Mesenchymal stem cell (in vitro differentiated cells and primary cell): ENCODE measurements around the gene GAP43.

ENCODE experiments used
- DNase-seq: peaks from one replicate; pipeline ENCODE4 v3.0.0-alpha.2; 2013
- H2AFZ ChIP-seq: one replicate; pipeline ENCODE4 v1.6.1; 2013; ENCODE audit warnings: low read depth, mild to moderate bottlenecking, control low read depth, inconsistent platforms, low read length, moderate library complexity
- H2AK5ac ChIP-seq: 2 replicates; pipeline ENCODE4 v1.6.1; 2013; ENCODE audit warnings: low read length, moderate library complexity, mild to moderate bottlenecking, inconsistent platforms; ENCODE audit not compliant: severe bottlenecking
- H2BK120ac ChIP-seq: one replicate; pipeline ENCODE4 v1.6.1; 2013; ENCODE audit warnings: low read depth, mild to moderate bottlenecking, inconsistent platforms, low read length, moderate library complexity
- H2BK12ac ChIP-seq, 2 experiments: one replicate each; pipeline ENCODE4 v1.6.1; 2013; ENCODE audit warnings: inconsistent platforms in 2 of 2, low read length in 2 of 2, mild to moderate bottlenecking in 2 of 2, moderate library complexity in 2 of 2, control low read depth in 1 of 2
- H2BK15ac ChIP-seq: one replicate; pipeline ENCODE4 v1.6.1; 2013; ENCODE audit warnings: mild to moderate bottlenecking, low read depth, inconsistent platforms; ENCODE audit not compliant: poor library complexity, severe bottlenecking
- H2BK5ac ChIP-seq: 2 replicates; pipeline ENCODE4 v1.6.1; 2013; ENCODE audit warnings: low read depth, mild to moderate bottlenecking, low read length, control low read depth, inconsistent platforms; ENCODE audit not compliant: poor library complexity, severe bottlenecking
- H3K14ac ChIP-seq, 2 experiments: one replicate each; pipeline ENCODE4 v1.6.1; 2013; ENCODE audit warnings: inconsistent platforms in 2 of 2, low read length in 2 of 2, control low read depth in 1 of 2, mild to moderate bottlenecking in 1 of 2, moderate library complexity in 1 of 2
- H3K18ac ChIP-seq, 2 experiments: one replicate each; pipeline ENCODE4 v1.6.1; 2013; ENCODE audit warnings: inconsistent platforms in 2 of 2, low read length in 2 of 2, control low read depth in 1 of 2, low read depth in 1 of 2, mild to moderate bottlenecking in 1 of 2
- H3K23ac ChIP-seq, 2 experiments: one replicate each; pipeline ENCODE4 v1.6.1; 2013; ENCODE audit warnings: inconsistent platforms in 2 of 2, low read length in 2 of 2, mild to moderate bottlenecking in 2 of 2, moderate library complexity in 2 of 2, control low read depth in 1 of 2
- H3K27ac ChIP-seq: 2 replicates; pipeline ENCODE4 v1.5.1; 2013; ENCODE audit warnings: mild to moderate bottlenecking, moderate library complexity, low read length, control low read depth, inconsistent platforms; ENCODE audit not compliant: poor library complexity, severe bottlenecking
- H3K27me3 ChIP-seq, 2 experiments: 2 replicates each; pipeline versions ENCODE4 v1.6.1 to v1.7.0; 2013; ENCODE audit warnings: low read length in 2 of 2, mild to moderate bottlenecking in 2 of 2, moderate library complexity in 2 of 2, control low read depth in 1 of 2, inconsistent platforms in 1 of 2; ENCODE audit not compliant: control insufficient read depth in 1 of 2, insufficient read depth in 1 of 2
- H3K36me3 ChIP-seq, 2 experiments: 2 replicates each; pipeline versions ENCODE4 v1.6.1 to v1.7.0; 2013; ENCODE audit warnings: low read length in 2 of 2, control low read depth in 1 of 2, inconsistent platforms in 1 of 2, low read depth in 1 of 2, mild to moderate bottlenecking in 1 of 2; ENCODE audit not compliant: insufficient read depth in 2 of 2, control insufficient read depth in 1 of 2
- H3K4ac ChIP-seq, 2 experiments: one replicate each; pipeline ENCODE4 v1.6.1; 2013; ENCODE audit warnings: inconsistent platforms in 2 of 2, low read length in 2 of 2, mild to moderate bottlenecking in 2 of 2, moderate library complexity in 2 of 2, control low read depth in 1 of 2, low read depth in 1 of 2
- H3K4me1 ChIP-seq: 2 replicates; pipeline ENCODE4 v1.6.1; 2013; ENCODE audit warnings: low read depth, low read length, control low read depth; ENCODE audit not compliant: control insufficient read depth, insufficient read depth
- H3K4me2 ChIP-seq: 2 replicates; pipeline ENCODE4 v1.6.1; 2013; ENCODE audit warnings: low read length, mild to moderate bottlenecking, inconsistent platforms; ENCODE audit not compliant: poor library complexity, severe bottlenecking
- H3K4me3 ChIP-seq, 2 experiments: 2 replicates each; pipeline versions ENCODE4 v1.5.1 to v1.7.0; 2013; ENCODE audit warnings: low read length in 2 of 2, mild to moderate bottlenecking in 2 of 2, control low read depth in 1 of 2, low read depth in 1 of 2; ENCODE audit not compliant: insufficient read depth in 1 of 2
- H3K79me1 ChIP-seq: replicated peaks from 2 replicates; pipeline ENCODE4 v1.6.1; 2013; ENCODE audit warnings: mild to moderate bottlenecking, control low read depth, low read length, inconsistent platforms; ENCODE audit not compliant: poor library complexity, severe bottlenecking
- H3K9ac ChIP-seq: 2 replicates; pipeline ENCODE4 v1.7.0; 2013; ENCODE audit warnings: mild to moderate bottlenecking, low read length, moderate library complexity
- H3K9me3 ChIP-seq: 2 replicates; pipeline ENCODE4 v1.7.0; 2013; ENCODE audit warnings: mild to moderate bottlenecking, low read length; ENCODE audit not compliant: control insufficient read depth
- H4K8ac ChIP-seq: one replicate; pipeline ENCODE4 v1.6.1; 2013; ENCODE audit warnings: inconsistent platforms, mild to moderate bottlenecking, low read length, moderate library complexity
- H4K91ac ChIP-seq: one replicate; pipeline ENCODE4 v1.6.1; 2013; ENCODE audit warnings: mild to moderate bottlenecking, low read length, inconsistent platforms
- WGBS: methylation state at CpG from one replicate; pipeline ENCODE4 v1.1.7; 2013; ENCODE audit warnings: mixed read lengths; 5-methylcytosine and 5-hydroxymethylcytosine counted together

Gene GAP43

GRCh38 chr3:115658032-115658336 lies 34.7 kb downstream of the GAP43 start:
- H3K18ac ChIP-seq: peak overlapping the region; percentile 62 to 87
- H2AFZ ChIP-seq: peak overlapping the region; percentile 62
- H4K8ac ChIP-seq: peak overlapping the region; percentile 25
- no peaks in the 10 kb centered on the region for H3K9me3 ChIP-seq
- peak overlapping the region; percentile 59 to 75 for H3K4me3 ChIP-seq
- H3K14ac ChIP-seq: peak overlapping the region in 1 of 2 experiments; percentile 61
- peak overlapping the region; percentile 80 for H3K27ac ChIP-seq
- H3K4ac ChIP-seq: peak overlapping the region; percentile 87 to 88
- peak overlapping the region; percentile 61 for H2BK5ac ChIP-seq
- no peak overlapping the region for H2BK15ac ChIP-seq
- peak overlapping the region; percentile 86 for H3K4me2 ChIP-seq
- no CpG with 5 or more reads among the region's 3 CpGs for WGBS
- peak overlapping the region; percentile 93 for H4K91ac ChIP-seq
- H2AK5ac ChIP-seq: no peak overlapping the region
- H2BK120ac ChIP-seq: no peak overlapping the region
- no peaks in the 10 kb centered on the region for H3K79me1 ChIP-seq
- H2BK12ac ChIP-seq: no peak overlapping the region
- no peak overlapping the region for H3K23ac ChIP-seq
- peaks cover 4% of the 10 kb centered on the region for H3K4me1 ChIP-seq
- no peaks in the 10 kb centered on the region for H3K27me3 ChIP-seq
- no peak for DNase-seq
- H3K36me3 ChIP-seq: no peaks in the 10 kb centered on the region
- H3K9ac ChIP-seq: peak overlapping the region; percentile 98

GRCh38 chr3:115658337-115659181 lies 35.2 kb downstream of the GAP43 start:
- Histone ChIP-seq H3K23ac (no peak overlapping the region), H4K8ac (peak overlapping the region; percentile 92), H3K18ac (peak overlapping the region; percentile 62 to 87), H3K4ac (peak overlapping the region; percentile 87 to 88), H3K36me3 (no peaks in the 10 kb centered on the region), H3K14ac (peak overlapping the region in 1 of 2 experiments; percentile 61), H2BK12ac (peak overlapping the region in 1 of 2 experiments; percentile 15), H3K79me1 (no peaks in the 10 kb centered on the region), H3K4me2 (peak overlapping the region; percentile 86), H3K4me1 (peaks cover 4% of the 10 kb centered on the region), H2AFZ (peak overlapping the region; percentile 62), H2BK15ac (no peak overlapping the region), H3K27me3 (no peaks in the 10 kb centered on the region), H2BK120ac (peak overlapping the region; percentile 94), H4K91ac (peak overlapping the region; percentile 93), H2AK5ac (no peak overlapping the region), H2BK5ac (peak overlapping the region; percentile 61), H3K9ac (peak overlapping the region; percentile 98), H3K27ac (peak overlapping the region; percentile 86), H3K9me3 (no peaks in the 10 kb centered on the region), H3K4me3 (peak overlapping the region; percentile 59 to 75)
- peak; percentile 82 for DNase-seq
- under 1% methylated on average over 48 of the region's 58 CpGs for WGBS

GRCh38 chr3:115659253-115660220 lies 36.2 kb downstream of the GAP43 start:
- H4K8ac ChIP-seq: no peak overlapping the region
- H2BK15ac ChIP-seq: no peak overlapping the region
- H3K79me1 ChIP-seq: no peaks in the 10 kb centered on the region
- H3K36me3 ChIP-seq: no peaks in the 10 kb centered on the region
- H2AFZ ChIP-seq: no peak overlapping the region
- no peaks in the 10 kb centered on the region for H3K27me3 ChIP-seq
- H3K4ac ChIP-seq: no peak overlapping the region
- peak overlapping the region in 1 of 2 experiments; percentile 75 for H3K4me3 ChIP-seq
- no peaks in the 10 kb centered on the region for H3K9me3 ChIP-seq
- H3K4me1 ChIP-seq: peaks cover 4% of the 10 kb centered on the region
- peak overlapping the region; percentile 29 to 45 for H2BK12ac ChIP-seq
- no peak overlapping the region for H3K14ac ChIP-seq
- H2BK120ac ChIP-seq: no peak overlapping the region
- H3K18ac ChIP-seq: peak overlapping the region; percentile 46 to 87
- peak overlapping the region; percentile 86 for H3K4me2 ChIP-seq
- DNase-seq: peak; percentile 29
- no peak overlapping the region for H4K91ac ChIP-seq
- H3K27ac ChIP-seq: peak overlapping the region; percentile 86
- H3K9ac ChIP-seq: peak overlapping the region; percentile 98
- no peak overlapping the region for H2BK5ac ChIP-seq
- peak overlapping the region; percentile 36 for H2AK5ac ChIP-seq
- WGBS: 65% methylated on average over 9 of the region's 12 CpGs
- no peak overlapping the region for H3K23ac ChIP-seq
